Tibial nerve (tissue), 4 donors: ENCODE data around the gene PHC3. TPM values are rescaled to one million over a fixed set of nuclear protein-coding genes. Genes with fewer than 3 reads are reported as not detected.

ENCODE experiments used
- DNase-seq, 2 donors: peaks; one replicate each; pipeline ENCODE4 v3.0.0-alpha.2; 2019; ENCODE audit warnings: low spot score in 2 of 2
- H3K27ac ChIP-seq, 4 donors: fragments of 200-600 bp; sonication (generic) in 3 of 4; one replicate each; pipeline ENCODE4 v1.5.1; 2017 to 2019; ENCODE audit warnings: mild to moderate bottlenecking in 1 of 4
- H3K27me3 ChIP-seq, 2 donors: fragments of 200-600 bp; sonication (generic) in 1 of 2; one replicate each; pipeline versions ENCODE4 v1.5.1 to v1.6.0; 2017 to 2019
- H3K36me3 ChIP-seq, 3 donors: fragments of 200-600 bp; sonication (generic); one replicate each; pipeline ENCODE4 v1.5.1; 2018 to 2019
- H3K4me1 ChIP-seq, 4 donors: fragments of 200-600 bp; sonication (generic) in 3 of 4; one replicate each; pipeline ENCODE4 v1.5.1; 2017 to 2019
- H3K4me3 ChIP-seq, 4 donors: fragments of 200-600 bp; sonication (generic) in 3 of 4; one replicate each; pipeline ENCODE4 v1.5.1; 2017 to 2019; ENCODE audit warnings: mild to moderate bottlenecking in 1 of 4, moderate library complexity in 1 of 4
- H3K9me3 ChIP-seq, 4 donors: fragments of 200-600 bp; sonication (generic) in 3 of 4; one replicate each; pipeline ENCODE4 v1.5.1; 2017 to 2019
- CTCF ChIP-seq, 5 experiments: fragments of 200-600 bp in 3 of 5; fragments of 450-650 bp in 2 of 5; sonication (generic) in 3 of 5; IDR thresholded peaks; one replicate each; pipeline ENCODE4 v1.5.1; 2016 to 2019; ENCODE audit warnings: antibody characterized with exemption in 5 of 5, mild to moderate bottlenecking in 3 of 5, moderate library complexity in 2 of 5
- EP300 ChIP-seq, 2 donors: sonication (generic); formaldehyde crosslinking; IDR thresholded peaks; one replicate each; pipeline ENCODE4 v1.6.1; 2017; ENCODE audit warnings: antibody characterized with exemption in 2 of 2, mild to moderate bottlenecking in 1 of 2
- POLR2A ChIP-seq, 2 donors: fragments of 450-650 bp; IDR thresholded peaks; one replicate each; pipeline ENCODE4 v1.6.1; 2017; ENCODE audit warnings: antibody characterized with exemption in 2 of 2, mild to moderate bottlenecking in 2 of 2, moderate library complexity in 2 of 2
- WGBS, 2 donors: methylation state at CpG; one replicate each; pipeline ENCODE4 v1.1.5; 2018; 5-methylcytosine and 5-hydroxymethylcytosine counted together
- total RNA-seq, 4 donors: library from RNA; depleted of rRNA; stranded (reverse); fragments of >200 nt; gene quantifications; one replicate each; pipeline ENCODE4 v1.1.0, GENCODE V29; 2016

Gene PHC3
- total RNA-seq, 4 donors from 2014 or later = 63.8 to 124 (median 112) TPM

DNA sequence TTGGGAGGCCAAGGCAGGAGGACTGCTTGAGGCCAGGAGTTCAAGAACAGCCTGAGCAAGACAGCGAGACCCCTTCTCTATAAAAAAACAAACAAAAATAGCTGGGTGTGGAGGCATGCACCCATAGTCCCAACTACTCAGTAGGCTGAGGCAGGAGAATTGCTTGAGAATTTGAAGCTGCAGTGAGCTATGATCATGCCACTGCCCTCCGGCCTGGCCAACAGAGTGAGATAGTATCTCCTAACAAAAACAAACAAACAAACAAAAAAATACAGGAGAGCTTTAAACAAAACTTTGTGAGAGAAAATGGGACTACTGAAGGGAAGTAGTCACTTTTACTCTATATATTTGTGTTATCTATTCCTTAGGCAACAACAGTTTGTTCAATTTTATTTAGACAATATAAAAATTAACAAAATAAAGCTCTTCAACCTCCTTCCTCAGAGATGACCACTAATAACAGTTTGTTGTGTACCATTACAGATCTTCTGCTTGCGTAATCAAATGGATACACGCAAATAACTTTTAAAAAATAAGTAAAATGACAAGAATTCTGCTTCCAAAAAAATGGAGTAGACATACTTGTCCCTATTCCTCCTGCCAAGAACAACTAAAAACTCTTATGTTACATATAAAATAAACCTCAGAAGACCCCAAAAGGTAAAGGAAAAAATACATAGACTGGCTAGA is 17.4 kb downstream of the PHC3 start:
- H3K9me3 ChIP-seq = no peaks in the 10 kb centered on the region
- peaks cover 0 to 81% (median 6%) of the 10 kb centered on the region in 3 donors for H3K36me3 ChIP-seq
- no peak overlapping the region for H3K27ac ChIP-seq
- TF ChIP-seq POLR2A (IDR thresholded peaks at IDR 0.05) (no peak), CTCF (IDR thresholded peaks at IDR 0.05) (no peak), EP300 (IDR thresholded peaks at IDR 0.05) (no peak)
- H3K27me3 ChIP-seq = no peaks in the 10 kb centered on the region
- DNase-seq = no peak
- no peak overlapping the region for H3K4me3 ChIP-seq
- peaks cover 0 to 16% (median 12%) of the 10 kb centered on the region in 4 donors for H3K4me1 ChIP-seq
- WGBS, 2 donors = 89 to 91% methylated on average over 4 of the region's 4 CpGs

DNA sequence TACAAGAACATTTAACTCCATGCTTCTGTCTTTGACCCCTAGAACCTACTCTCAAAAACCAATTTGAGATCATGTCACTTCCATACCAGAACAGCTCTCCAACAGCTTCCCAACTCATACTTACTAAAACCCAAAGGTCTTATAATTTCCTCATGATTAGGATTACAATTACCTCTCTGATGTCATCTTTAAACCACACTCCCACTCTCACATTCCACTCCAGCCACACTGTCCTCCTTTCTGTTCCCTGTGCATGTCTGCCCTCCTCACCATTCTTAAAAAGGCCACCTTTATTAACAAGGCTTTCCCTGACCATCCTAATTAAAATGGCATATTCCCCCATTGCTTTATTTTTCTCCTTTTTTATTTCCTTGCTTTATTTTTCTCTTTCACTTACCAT is 18.9 kb downstream of the PHC3 start:
- Histone ChIP-seq H3K4me1 (peaks cover 0 to 16% (median 12%) of the 10 kb centered on the region in 4 donors), H3K9me3 (no peaks in the 10 kb centered on the region), H3K4me3 (no peak overlapping the region), H3K27ac (no peak overlapping the region), H3K36me3 (peaks cover 0 to 74% (median 6%) of the 10 kb centered on the region in 3 donors), H3K27me3 (no peaks in the 10 kb centered on the region)
- no peak for DNase-seq
- TF ChIP-seq CTCF (IDR thresholded peaks at IDR 0.05) = no peak
- TF ChIP-seq EP300 (IDR thresholded peaks at IDR 0.05) = no peak
- TF ChIP-seq POLR2A (IDR thresholded peaks at IDR 0.05) = no peak

GRCh38 chr3:170162052-170162451 is 19.5 kb downstream of the PHC3 start:
- Histone ChIP-seq H3K4me1 (peaks cover 0 to 16% (median 12%) of the 10 kb centered on the region in 4 donors), H3K9me3 (no peaks in the 10 kb centered on the region), H3K27ac (no peak overlapping the region), H3K27me3 (no peaks in the 10 kb centered on the region), H3K4me3 (no peak overlapping the region), H3K36me3 (peaks cover 0 to 69% (median 6%) of the 10 kb centered on the region in 3 donors)
- DNase-seq = no peak
- no peak for TF ChIP-seq CTCF (IDR thresholded peaks at IDR 0.05)
- TF ChIP-seq POLR2A (IDR thresholded peaks at IDR 0.05) = no peak
- no peak for TF ChIP-seq EP300 (IDR thresholded peaks at IDR 0.05)

DNA sequence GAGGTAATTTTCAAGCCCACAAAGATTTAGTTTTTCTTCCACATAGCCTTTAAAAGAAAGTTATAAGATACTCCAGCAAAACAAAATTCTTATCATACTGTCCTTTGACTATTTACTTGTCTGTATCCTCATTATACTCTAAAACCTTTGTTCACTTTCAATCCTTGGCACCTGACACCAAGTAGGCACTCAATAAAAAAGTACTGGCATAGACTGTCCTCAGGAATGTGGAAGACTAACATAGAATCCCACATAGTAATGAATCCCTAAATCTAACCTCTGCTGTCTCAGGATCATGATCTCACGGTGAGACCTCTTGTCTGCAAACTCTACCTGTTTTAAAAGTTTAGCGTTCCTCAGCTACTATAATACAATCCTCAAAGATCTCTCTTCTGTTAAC is 21.6 kb downstream of the PHC3 start:
- no peaks in the 10 kb centered on the region for H3K27me3 ChIP-seq
- H3K4me3 ChIP-seq = no peak overlapping the region
- TF ChIP-seq POLR2A (IDR thresholded peaks at IDR 0.05) (no peak), EP300 (IDR thresholded peaks at IDR 0.05) (no peak), CTCF (IDR thresholded peaks at IDR 0.05) (no peak)
- no peaks in the 10 kb centered on the region for H3K9me3 ChIP-seq
- peaks cover 0 to 17% (median 10%) of the 10 kb centered on the region in 4 donors for H3K4me1 ChIP-seq
- WGBS, 2 donors = 91 to 94% methylated on average over 2 of the region's 2 CpGs
- H3K27ac ChIP-seq = no peak overlapping the region
- DNase-seq = no peak
- H3K36me3 ChIP-seq = peaks cover 0 to 49% (median 2%) of the 10 kb centered on the region in 3 donors

DNA sequence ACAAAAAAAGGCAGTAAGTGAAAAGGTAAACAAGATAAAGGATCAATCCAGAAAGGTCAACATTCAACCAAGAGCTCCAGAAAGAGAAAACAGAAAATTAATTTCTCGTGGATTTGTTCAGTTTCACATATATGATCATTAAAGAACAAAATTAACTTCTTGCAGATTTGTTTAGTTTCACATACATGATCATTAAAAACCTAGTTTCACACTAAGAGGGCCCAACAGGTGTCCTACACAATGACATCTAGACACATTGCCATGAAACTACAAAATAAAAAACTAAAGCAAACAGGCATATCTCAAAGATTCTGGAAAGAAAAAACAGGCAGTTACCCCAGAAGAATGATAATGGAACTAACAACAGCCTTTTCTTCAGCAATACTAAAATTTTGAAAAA is 22.1 kb downstream of the PHC3 start:
- H3K27me3 ChIP-seq = no peaks in the 10 kb centered on the region
- peaks cover 0 to 48% (median 0%) of the 10 kb centered on the region in 3 donors for H3K36me3 ChIP-seq
- 85 to 95% methylated on average over 1 of the region's 1 CpG for WGBS, 2 donors
- H3K4me1 ChIP-seq = peaks cover 0 to 17% (median 7%) of the 10 kb centered on the region in 4 donors
- H3K4me3 ChIP-seq = no peak overlapping the region
- no peak for DNase-seq
- TF ChIP-seq EP300 (IDR thresholded peaks at IDR 0.05) = no peak
- TF ChIP-seq CTCF (IDR thresholded peaks at IDR 0.05) = no peak
- TF ChIP-seq POLR2A (IDR thresholded peaks at IDR 0.05) = no peak
- no peak overlapping the region for H3K27ac ChIP-seq
- no peaks in the 10 kb centered on the region for H3K9me3 ChIP-seq
